Activated effector memory CD4-positive, alpha-beta T cell treated with anti-CD3 and anti-CD28 coated beads, Interleukin-2, amount 50 U/mL, for 16 hours (primary cell): Measurements from ENCODE around the gene OMP.

Experiments
- DNase-seq: peaks from one replicate; pipeline ENCODE4 v3.0.0-alpha.2; 2020

OMP gene

GRCh38 chr11:77108436-77108835 is 5.8 kb downstream of the OMP start:
- DNase-seq, result no peak

- no peak for DNase-seq
Observed at GRCh38 chr11:77109236-77110019, 6.8 kb downstream of the OMP start.

GRCh38 chr11:77110836-77111235 is 8.2 kb downstream of the OMP start:
- DNase-seq, result no peak

- no peak for DNase-seq
Observed at GRCh38 chr11:77111277-77111676, 8.6 kb downstream of the OMP start.

GRCh38 chr11:77111946-77112345 is 9.3 kb downstream of the OMP start:
- no peak for DNase-seq

GRCh38 chr11:77112641-77113381 is 10.2 kb downstream of the OMP start:
- no peak for DNase-seq

GRCh38 chr11:77113382-77114088 is 10.9 kb downstream of the OMP start:
- no peak for DNase-seq

GRCh38 chr11:77114089-77114463 is 11.4 kb downstream of the OMP start:
- DNase-seq, result no peak

GRCh38 chr11:77115181-77115611 is 12.6 kb downstream of the OMP start:
- DNase-seq, result no peak

- no peak for DNase-seq
Observed at GRCh38 chr11:77115956-77116355, 13.3 kb downstream of the OMP start.

GRCh38 chr11:77117492-77117891 is 14.9 kb downstream of the OMP start:
- no peak for DNase-seq

- no peak for DNase-seq
Observed at GRCh38 chr11:77118086-77118485, 15.4 kb downstream of the OMP start.

GRCh38 chr11:77118971-77119370 is 16.3 kb downstream of the OMP start:
- DNase-seq, result no peak

GRCh38 chr11:77119531-77119936 is 16.9 kb downstream of the OMP start:
- no peak for DNase-seq

- DNase-seq, result no peak
Observed at GRCh38 chr11:77120571-77120970, 17.9 kb downstream of the OMP start.

GRCh38 chr11:77121096-77121640 is 18.5 kb downstream of the OMP start:
- DNase-seq, result no peak

GRCh38 chr11:77121876-77122575 is 19.4 kb downstream of the OMP start:
- DNase-seq, result no peak

- DNase-seq, result no peak
Observed at GRCh38 chr11:77122576-77123212, 20.1 kb downstream of the OMP start.

GRCh38 chr11:77123591-77123990 is 21.0 kb downstream of the OMP start:
- DNase-seq, result no peak

- no peak for DNase-seq
Observed at GRCh38 chr11:77124041-77124440, 21.4 kb downstream of the OMP start.

- DNase-seq, result no peak
Observed at GRCh38 chr11:77124488-77124887, 21.8 kb downstream of the OMP start.

GRCh38 chr11:77125191-77125590 is 22.6 kb downstream of the OMP start:
- DNase-seq, result no peak
